Dendritic cell treated with granulocyte-macrophage colony-stimulating factor and Interleukin-4, amounts not matched to agents 40 ng/mL and 50 ng/mL, for 4 days (primary cell): ENCODE results near the gene PSTK.

Experiments used
- H3K27ac Mint-ChIP-seq: one replicate; pipeline ENCODE4 v1.8.0; 2022; ENCODE audit warnings: mild to moderate bottlenecking, mixed read lengths
- H3K27me3 Mint-ChIP-seq: one replicate; pipeline ENCODE4 v1.8.0; 2022; ENCODE audit warnings: mild to moderate bottlenecking, mixed read lengths
- H3K36me3 Mint-ChIP-seq: one replicate; pipeline ENCODE4 v1.8.0; 2022; ENCODE audit warnings: low read depth, mixed read lengths
- H3K4me1 Mint-ChIP-seq: one replicate; pipeline ENCODE4 v1.8.0; 2022; ENCODE audit warnings: low read depth, mixed read lengths
- H3K4me3 Mint-ChIP-seq: one replicate; pipeline ENCODE4 v1.8.0; 2022; ENCODE audit warnings: mild to moderate bottlenecking, moderate library complexity, mixed read lengths
- H3K9me3 Mint-ChIP-seq: one replicate; pipeline ENCODE4 v1.8.0; 2022; ENCODE audit warnings: mixed read lengths
- intact Hi-C: fragments of 100-400 bp; cut with micrococcal nuclease; formaldehyde crosslinking; loops from one replicate; pipeline ENCODE4 v1.15.0; 2022

Gene PSTK

GRCh38 chr10:123000155-123000554, 20.0 kb downstream of the PSTK start:
- peaks cover 9% of the 10 kb centered on the region for H3K4me1 Mint-ChIP-seq
- intact Hi-C loops, result no loop called here

GRCh38 chr10:123001370-123001769, 21.2 kb downstream of the PSTK start:
- H3K4me1 Mint-ChIP-seq, result peaks cover 14% of the 10 kb centered on the region
- no peak overlapping the region for H3K27ac Mint-ChIP-seq
- intact Hi-C loops, result no loop called here

More at GRCh38 chr10:123000155-123000554, 20.0 kb downstream of the PSTK start:
- H3K27me3 Mint-ChIP-seq, result no peaks in the 10 kb centered on the region
- H3K27ac Mint-ChIP-seq, result no peak overlapping the region
- H3K9me3 Mint-ChIP-seq, result no peaks in the 10 kb centered on the region
- no peak overlapping the region for H3K4me3 Mint-ChIP-seq
- H3K36me3 Mint-ChIP-seq, result peaks cover 46% of the 10 kb centered on the region

GRCh38 chr10:123004298-123004697, 24.1 kb downstream of the PSTK start:
- no peaks in the 10 kb centered on the region for H3K9me3 Mint-ChIP-seq
- H3K27me3 Mint-ChIP-seq, result peaks cover 1% of the 10 kb centered on the region
- intact Hi-C loops, result no loop called here
- H3K4me1 Mint-ChIP-seq, result peaks cover 35% of the 10 kb centered on the region
- H3K36me3 Mint-ChIP-seq, result peaks cover 25% of the 10 kb centered on the region
- H3K27ac Mint-ChIP-seq, result no peak overlapping the region
- H3K4me3 Mint-ChIP-seq, result no peak overlapping the region

More at GRCh38 chr10:123001370-123001769, 21.2 kb downstream of the PSTK start:
- H3K4me3 Mint-ChIP-seq, result no peak overlapping the region
- no peaks in the 10 kb centered on the region for H3K9me3 Mint-ChIP-seq
- no peaks in the 10 kb centered on the region for H3K27me3 Mint-ChIP-seq
- H3K36me3 Mint-ChIP-seq, result peaks cover 34% of the 10 kb centered on the region

- Mint-ChIP-seq H3K27ac (peak overlapping the region; percentile 99), H3K36me3 (peaks cover 21% of the 10 kb centered on the region), H3K9me3 (no peaks in the 10 kb centered on the region), H3K4me3 (peak overlapping the region; percentile 100), H3K27me3 (peaks cover 3% of the 10 kb centered on the region), H3K4me1 (peaks cover 32% of the 10 kb centered on the region)
- intact Hi-C loops, result loop anchor here (1.0 to 2.0 kb wide), 3 partner anchors 27 to 147 kb away; partner anchors contain the start of genes BUB3, C10orf88 and PSTK
Observed at GRCh38 chr10:123007558-123008354, 27.6 kb downstream of the PSTK start.

GRCh38 chr10:123008355-123009104, 28.3 kb downstream of the PSTK start, which contains the start of the genes ACADSB and IKZF5:
Gene ACADSB, plus strand, starts transcription at chr10:123009006. Its CDS starts 24 bp downstream, at chr10:123009030.
Gene IKZF5, minus strand, starts transcription at chr10:123008795. Its CDS starts 10,170 bp downstream, at chr10:122998625.
- intact Hi-C loops, result loop anchor here (1.0 to 2.0 kb wide), 3 partner anchors 28 to 146 kb away; partner anchors contain the start of genes BUB3, C10orf88 and PSTK
- H3K4me1 Mint-ChIP-seq, result peaks cover 32% of the 10 kb centered on the region
- H3K9me3 Mint-ChIP-seq, result no peaks in the 10 kb centered on the region
- peak within 1 kb of the TSS; percentile 99 for H3K27ac Mint-ChIP-seq
- peaks cover 27% of the 10 kb centered on the region for H3K36me3 Mint-ChIP-seq
- peaks cover 3% of the 10 kb centered on the region for H3K27me3 Mint-ChIP-seq
- H3K4me3 Mint-ChIP-seq, result peak within 1 kb of the TSS; percentile 100

GRCh38 chr10:123009105-123009820, 29.1 kb downstream of the PSTK start:
- H3K27ac Mint-ChIP-seq, result peak overlapping the region; percentile 99
- intact Hi-C loops, result loop anchor here (2.0 kb wide), 1 partner anchor 146 kb away; the partner anchor contains the start of gene BUB3
- peaks cover 27% of the 10 kb centered on the region for H3K36me3 Mint-ChIP-seq
- H3K4me1 Mint-ChIP-seq, result peaks cover 32% of the 10 kb centered on the region
- H3K4me3 Mint-ChIP-seq, result peak overlapping the region; percentile 100
- H3K27me3 Mint-ChIP-seq, result peaks cover 3% of the 10 kb centered on the region
- no peaks in the 10 kb centered on the region for H3K9me3 Mint-ChIP-seq

GRCh38 chr10:123011987-123012386, 31.8 kb downstream of the PSTK start:
- intact Hi-C loops, result no loop called here
- peaks cover 3% of the 10 kb centered on the region for H3K27me3 Mint-ChIP-seq
- H3K9me3 Mint-ChIP-seq, result no peaks in the 10 kb centered on the region
- H3K4me3 Mint-ChIP-seq, result no peak overlapping the region
- no peak overlapping the region for H3K27ac Mint-ChIP-seq
- peaks cover 21% of the 10 kb centered on the region for H3K4me1 Mint-ChIP-seq
- H3K36me3 Mint-ChIP-seq, result peaks cover 27% of the 10 kb centered on the region

- H3K27ac Mint-ChIP-seq, result no peak overlapping the region
- peaks cover 3% of the 10 kb centered on the region for H3K27me3 Mint-ChIP-seq
- H3K4me1 Mint-ChIP-seq, result peaks cover 10% of the 10 kb centered on the region
- intact Hi-C loops, result no loop called here
- H3K4me3 Mint-ChIP-seq, result no peak overlapping the region
- H3K9me3 Mint-ChIP-seq, result no peaks in the 10 kb centered on the region
- H3K36me3 Mint-ChIP-seq, result peaks cover 16% of the 10 kb centered on the region
Observed at GRCh38 chr10:123013456-123014419, 33.5 kb downstream of the PSTK start.

- H3K27ac Mint-ChIP-seq, result no peak overlapping the region
- no peaks in the 10 kb centered on the region for H3K27me3 Mint-ChIP-seq
- H3K9me3 Mint-ChIP-seq, result no peaks in the 10 kb centered on the region
- peaks cover 2% of the 10 kb centered on the region for H3K4me1 Mint-ChIP-seq
- peaks cover 12% of the 10 kb centered on the region for H3K36me3 Mint-ChIP-seq
- H3K4me3 Mint-ChIP-seq, result no peak overlapping the region
- intact Hi-C loops, result no loop called here
Observed at GRCh38 chr10:123014772-123015171, 34.6 kb downstream of the PSTK start.

- H3K36me3 Mint-ChIP-seq, result peaks cover 12% of the 10 kb centered on the region
- H3K27ac Mint-ChIP-seq, result no peak overlapping the region
- H3K9me3 Mint-ChIP-seq, result no peaks in the 10 kb centered on the region
- no peaks in the 10 kb centered on the region for H3K4me1 Mint-ChIP-seq
- no peaks in the 10 kb centered on the region for H3K27me3 Mint-ChIP-seq
- H3K4me3 Mint-ChIP-seq, result no peak overlapping the region
- intact Hi-C loops, result no loop called here
Observed at GRCh38 chr10:123016228-123016627, 36.0 kb downstream of the PSTK start.

GRCh38 chr10:123017421-123018165, 37.4 kb downstream of the PSTK start:
- Mint-ChIP-seq H3K27ac (no peak overlapping the region), H3K9me3 (no peaks in the 10 kb centered on the region), H3K27me3 (no peaks in the 10 kb centered on the region), H3K4me3 (no peak overlapping the region), H3K36me3 (peaks cover 7% of the 10 kb centered on the region), H3K4me1 (no peaks in the 10 kb centered on the region)
- intact Hi-C loops, result no loop called here

GRCh38 chr10:123018531-123018930, 38.3 kb downstream of the PSTK start:
- H3K27me3 Mint-ChIP-seq, result no peaks in the 10 kb centered on the region
- peaks cover under 1% of the 10 kb centered on the region for H3K36me3 Mint-ChIP-seq
- intact Hi-C loops, result no loop called here
- no peak overlapping the region for H3K27ac Mint-ChIP-seq
- H3K9me3 Mint-ChIP-seq, result no peaks in the 10 kb centered on the region
- no peak overlapping the region for H3K4me3 Mint-ChIP-seq
- no peaks in the 10 kb centered on the region for H3K4me1 Mint-ChIP-seq
